Measurements from ENCODE around the gene TBL1X.
A peak's percentile ranks its signal among the peaks of the same experiment; 100 is the strongest.

Gene TBL1X

GRCh38 chrX:9635803-9636202, 170.9 kb downstream of the TBL1X start:
- peak; percentile 53 for DNase-seq

DNA sequence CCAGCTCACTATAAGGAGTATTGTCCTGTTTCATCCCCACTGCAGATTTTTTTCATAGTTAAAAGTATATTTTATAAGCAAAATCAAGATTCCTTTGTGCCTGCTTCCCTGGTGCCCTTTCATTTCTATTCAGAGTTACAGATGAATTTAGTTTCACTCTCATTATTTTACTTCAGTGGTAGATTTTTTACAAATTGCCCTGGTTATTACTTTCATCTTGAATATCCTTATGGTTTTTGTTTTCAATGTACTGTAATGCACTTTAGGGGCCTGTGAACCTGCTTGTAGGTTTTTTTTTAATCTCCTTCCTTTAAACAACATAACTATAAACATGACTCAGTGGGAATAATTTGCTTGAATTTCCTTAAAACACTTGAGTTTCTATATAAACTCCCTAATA, 174.0 kb downstream of the TBL1X start:
- no peak for DNase-seq

- no peak for DNase-seq
Observed at GRCh38 chrX:9642270-9642995, 177.6 kb downstream of the TBL1X start.

- DNase-seq = no peak
Observed at GRCh38 chrX:9643807-9644206, 178.9 kb downstream of the TBL1X start.

DNA sequence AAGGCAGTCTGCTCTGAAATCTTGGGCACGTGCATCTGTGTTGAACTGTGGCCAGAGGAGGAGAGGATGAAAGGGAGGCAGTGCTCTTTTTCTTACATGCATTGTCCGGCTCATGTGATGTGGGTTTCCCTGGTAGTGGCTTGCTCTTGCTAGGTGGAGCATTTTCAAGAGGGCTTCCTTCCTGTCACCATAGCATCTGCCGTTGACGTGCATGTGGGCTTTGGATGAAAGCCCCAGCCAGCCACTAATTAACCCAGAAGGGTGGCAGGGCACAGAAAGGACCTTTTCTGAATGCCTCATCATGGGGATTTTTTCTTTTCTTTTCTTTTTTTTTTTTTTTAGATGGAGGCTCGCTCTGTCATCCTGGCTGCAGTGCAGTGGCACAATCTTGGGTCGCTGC, 179.5 kb downstream of the TBL1X start:
- DNase-seq = no peak

DNA sequence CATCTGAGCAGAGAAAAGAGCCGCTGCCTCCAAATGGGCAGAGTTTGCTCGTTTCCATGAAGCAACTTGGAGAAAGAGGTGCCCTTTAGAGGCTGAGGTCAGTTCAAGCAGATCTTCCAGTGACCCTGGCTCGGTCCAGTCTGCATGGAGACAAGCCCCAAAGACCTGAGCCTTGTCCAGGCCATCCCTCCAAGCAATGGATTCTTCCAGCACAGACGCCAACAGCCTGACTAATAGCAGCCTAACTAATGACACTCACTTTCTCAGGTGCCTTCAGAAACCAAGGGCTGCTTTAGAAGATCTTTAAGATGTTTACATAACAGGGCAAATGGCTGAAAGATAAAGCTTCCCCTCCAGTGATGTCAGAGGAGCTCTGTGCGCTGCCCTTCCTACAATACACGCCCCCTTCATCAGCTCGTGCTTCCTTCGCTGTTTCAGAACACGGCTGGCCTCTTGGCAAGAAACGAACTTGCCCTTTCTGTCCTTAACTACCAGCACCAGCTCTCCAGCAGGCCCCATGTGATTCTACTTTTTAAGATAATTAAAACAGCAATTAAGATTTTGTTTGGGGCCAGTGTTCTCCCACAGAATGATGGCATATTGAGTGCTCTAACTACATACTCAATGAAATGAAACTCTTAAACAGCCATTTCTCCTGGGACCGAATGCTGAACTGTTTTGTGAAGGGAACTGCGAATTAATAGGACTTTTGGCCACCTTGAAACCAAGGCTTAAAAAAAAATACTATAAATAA, 181.8 kb downstream of the TBL1X start:
- no peak for DNase-seq

DNA sequence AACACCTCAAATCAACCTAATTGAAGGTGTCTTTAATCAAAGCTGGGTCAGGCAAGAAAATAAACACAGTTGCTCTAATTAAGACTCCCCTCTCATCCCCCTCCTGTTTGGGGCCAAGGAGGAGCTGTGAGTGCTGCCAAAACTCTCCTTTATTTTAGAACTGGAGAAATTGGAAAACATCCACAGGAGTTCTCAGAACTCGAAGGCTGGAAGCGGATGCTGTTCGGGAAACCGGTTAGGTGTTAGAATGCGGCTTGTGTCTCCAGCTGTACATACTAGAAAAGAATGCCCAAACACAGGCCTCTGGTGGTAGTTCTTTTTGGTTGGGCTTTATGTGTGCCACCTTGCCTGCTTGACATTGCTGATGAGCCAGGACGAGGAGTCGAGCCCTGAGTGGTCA, 182.6 kb downstream of the TBL1X start:
- peak; percentile 51 for DNase-seq

DNA sequence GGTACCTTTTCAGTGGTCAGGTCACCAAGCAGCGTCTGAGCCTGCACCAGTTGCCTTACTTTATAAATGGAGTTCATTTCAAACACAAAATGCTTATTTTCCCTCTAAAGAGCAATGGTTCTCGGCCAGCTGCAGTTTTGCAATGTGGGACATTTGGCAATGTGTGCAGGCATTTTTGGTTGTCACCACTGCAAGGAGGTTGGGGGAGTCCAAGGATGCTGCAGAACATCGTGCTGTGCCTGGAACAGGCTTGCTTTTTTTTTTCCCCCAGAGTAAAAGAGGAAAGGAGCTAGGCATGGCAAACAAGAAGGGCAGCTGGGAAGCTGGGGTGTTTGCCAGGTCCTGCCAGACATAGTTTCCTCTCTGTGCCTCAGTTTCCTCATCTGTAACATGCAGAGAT, 185.2 kb downstream of the TBL1X start:
- DNase-seq = no peak

DNA sequence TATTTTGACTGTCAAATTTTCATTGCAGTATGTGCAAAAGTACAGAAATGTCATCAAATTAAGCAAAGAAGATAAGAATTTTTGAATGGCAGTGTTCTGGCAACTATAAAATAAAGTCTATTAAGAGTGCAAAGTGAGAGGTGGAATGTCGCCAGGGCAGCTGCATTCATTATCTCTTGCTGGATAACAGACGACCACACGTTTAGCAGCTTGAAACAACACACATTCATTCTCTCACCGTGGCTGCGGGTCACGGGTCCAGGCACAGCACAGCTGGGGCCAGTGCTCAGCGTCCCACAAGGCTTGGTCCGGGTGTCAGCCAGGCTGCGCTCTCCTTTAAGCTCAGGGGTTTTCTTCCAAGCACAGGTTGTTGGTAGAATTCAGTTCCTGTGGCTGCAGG, 186.9 kb downstream of the TBL1X start:
- no peak for DNase-seq

DNA sequence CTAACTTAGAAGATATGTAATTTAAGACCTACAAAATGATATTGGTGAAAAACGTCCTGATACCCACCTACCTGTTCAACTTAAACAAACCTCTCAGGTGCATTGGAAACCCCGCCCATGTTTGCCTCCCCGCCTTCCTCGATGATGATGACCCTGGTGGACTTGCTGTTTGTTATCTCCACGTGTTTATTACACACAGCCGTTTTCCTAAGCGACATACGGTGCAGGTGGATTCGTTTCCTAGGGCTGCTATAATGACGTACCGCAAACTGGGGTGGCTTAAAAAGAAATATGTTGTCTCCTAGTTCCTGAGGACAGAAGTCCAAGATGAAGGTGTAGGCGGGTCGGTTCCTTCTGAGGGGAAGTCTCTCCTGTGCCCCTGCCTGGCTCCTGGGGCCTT, 190.1 kb downstream of the TBL1X start:
- no peak for DNase-seq

GRCh38 chrX:9656277-9656676, 191.4 kb downstream of the TBL1X start:
- DNase-seq = peak; percentile 51

GRCh38 chrX:9656871-9657270, 192.0 kb downstream of the TBL1X start:
- DNase-seq = no peak

- no peak for DNase-seq
Observed at GRCh38 chrX:9657590-9658256, 192.9 kb downstream of the TBL1X start.

GRCh38 chrX:9658409-9658808, 193.6 kb downstream of the TBL1X start:
- DNase-seq = no peak

GRCh38 chrX:9659571-9660195, 194.8 kb downstream of the TBL1X start:
- no peak for DNase-seq

DNA sequence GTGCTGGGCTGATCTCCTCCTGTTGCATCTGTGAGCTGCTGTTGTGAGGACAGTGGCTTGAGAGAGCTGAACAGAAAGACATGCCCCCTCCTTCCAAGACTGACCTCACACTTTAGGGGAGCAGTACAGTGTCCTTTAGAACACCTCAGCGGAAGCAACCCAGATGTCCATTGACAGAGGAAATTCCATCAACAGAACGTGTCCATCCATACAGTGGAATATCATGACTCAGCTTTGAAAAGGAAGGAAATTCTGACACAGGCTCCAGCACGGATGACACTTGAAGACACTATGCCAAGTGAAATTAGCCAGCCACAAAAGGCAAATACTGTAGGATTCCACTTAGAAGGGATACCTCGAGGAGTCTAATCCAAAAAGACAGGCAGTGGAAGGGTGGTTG, 197.3 kb downstream of the TBL1X start:
- peak; percentile 3 for DNase-seq

GRCh38 chrX:9663216-9663615, 198.4 kb downstream of the TBL1X start:
- peak; percentile 8 for DNase-seq

- no peak for DNase-seq
Observed at GRCh38 chrX:9664224-9664623, 199.4 kb downstream of the TBL1X start.

DNA sequence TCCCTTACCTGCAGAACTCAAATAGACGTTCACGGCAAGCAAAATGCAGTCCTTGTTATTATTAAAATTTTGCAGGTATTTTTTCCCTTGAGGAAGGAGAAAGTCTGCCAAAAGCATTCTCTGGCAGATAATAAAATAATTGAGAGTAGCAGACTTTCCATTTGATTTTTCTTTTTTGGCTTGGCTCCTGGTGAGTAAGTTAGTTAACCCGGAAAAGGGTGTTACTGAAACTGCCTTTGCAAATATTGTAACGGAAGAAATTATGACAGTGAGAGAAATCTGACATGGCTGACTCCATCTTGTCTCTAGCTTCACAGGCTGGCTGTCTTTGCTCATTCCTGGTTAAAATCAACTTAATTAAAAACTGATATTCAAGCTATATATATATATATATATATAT, 200.3 kb downstream of the TBL1X start:
- DNase-seq = no peak

- no peak for DNase-seq
Observed at GRCh38 chrX:9668537-9668936, 203.7 kb downstream of the TBL1X start.

DNA sequence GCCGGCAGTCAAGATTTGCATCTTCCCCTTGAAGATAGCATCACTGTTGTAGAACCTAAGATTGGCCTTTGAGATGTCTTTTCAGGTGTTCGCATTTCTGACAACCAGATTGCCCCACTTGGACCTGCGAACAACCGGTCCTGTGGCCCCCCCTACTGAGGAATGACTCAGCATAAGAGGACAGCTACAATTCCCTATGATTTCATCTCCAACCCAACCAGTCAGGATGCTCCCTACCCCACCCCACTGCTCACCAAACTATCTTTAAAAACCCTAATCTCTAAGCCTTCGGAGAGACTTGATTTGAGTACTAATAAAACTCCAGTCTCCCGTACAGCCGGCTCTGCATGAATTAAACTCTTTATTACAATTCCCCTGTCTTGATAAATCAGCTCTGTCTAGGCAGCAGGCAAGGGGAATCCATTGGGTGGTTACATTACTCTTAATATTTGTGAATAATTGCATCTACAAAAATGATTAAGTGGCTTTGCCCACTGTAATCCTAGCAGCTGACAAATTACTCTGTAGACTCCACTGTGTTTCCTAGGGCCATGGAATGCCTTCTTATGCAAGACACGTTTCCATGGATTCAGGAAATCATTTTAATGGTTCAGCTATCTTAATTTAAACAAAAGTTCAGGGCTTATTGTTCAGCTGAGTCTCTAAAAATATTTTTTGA, 205.4 kb downstream of the TBL1X start:
- no peak for DNase-seq

DNA sequence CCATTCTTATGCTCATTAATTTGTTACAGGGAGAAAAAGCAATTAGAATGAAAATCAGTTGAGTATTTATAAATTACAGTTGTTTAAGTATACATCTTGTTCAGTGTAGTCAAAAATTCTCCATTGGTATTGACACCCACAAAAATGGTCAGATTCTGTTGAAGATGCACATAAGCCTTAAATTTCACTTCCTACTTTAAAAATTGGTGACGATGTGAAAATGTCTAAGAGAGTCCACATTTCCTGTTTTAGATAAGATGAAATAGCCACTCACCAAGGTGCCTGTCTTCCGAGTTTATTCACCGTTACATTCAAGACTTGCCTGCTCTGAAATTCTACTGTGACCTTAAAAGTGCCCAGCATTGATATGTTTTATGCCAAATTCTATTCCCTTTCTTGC, 207.1 kb downstream of the TBL1X start:
- DNase-seq = no peak

DNA sequence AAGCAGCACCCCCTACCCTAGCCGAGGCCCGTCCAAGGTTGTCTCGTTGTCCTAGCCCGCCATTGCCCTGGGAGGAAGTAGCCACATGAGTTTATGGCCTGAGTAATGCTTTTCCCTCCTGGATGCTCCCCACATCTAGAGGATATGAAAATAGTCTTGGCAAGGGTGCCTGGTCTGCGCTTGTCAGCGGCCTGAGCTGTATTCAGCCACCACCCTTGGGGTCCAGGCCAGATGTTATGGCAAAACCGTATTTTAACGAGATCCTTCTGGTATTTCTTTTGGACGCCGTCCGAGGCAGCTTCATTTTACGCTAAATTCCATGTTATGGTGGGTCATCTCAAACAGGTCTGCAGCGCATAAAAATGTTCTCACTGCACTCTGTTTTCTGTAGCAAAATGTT, 211.4 kb downstream of the TBL1X start:
- DNase-seq = peak; percentile 84

Data from femur (tissue), 1 donor.